ENCODE data around the gene PPY. TPM values are rescaled to one million over a fixed set of nuclear protein-coding genes. Genes with fewer than 3 reads are reported as not detected.

Gene PPY
- total RNA-seq, 1 experiment from 2014 or later: not detected

DNA sequence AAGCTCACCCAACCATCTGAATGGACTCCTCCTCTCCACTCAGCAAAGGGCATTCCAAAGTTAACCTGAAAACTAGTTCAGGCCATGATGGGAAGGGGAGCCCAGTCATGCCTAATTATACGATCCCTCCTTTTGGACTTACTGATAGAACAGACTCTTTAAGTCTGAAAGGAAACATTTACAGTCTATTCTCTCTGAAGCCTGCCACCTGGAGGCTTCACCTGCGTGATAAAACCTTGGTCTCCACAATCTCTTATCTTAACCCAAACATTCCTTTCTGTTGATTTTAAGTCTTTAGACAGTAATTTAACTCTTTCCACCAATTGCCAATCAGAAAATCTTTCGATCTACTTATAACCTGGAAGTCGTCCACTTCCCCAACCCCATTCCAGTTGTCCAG is 25.9 kb downstream of the PPY start:
- H4K91ac ChIP-seq (ENCODE audit: insufficient read length, low read depth, low read length): no peak overlapping the region
- H3K23me2 ChIP-seq (ENCODE audit: insufficient read length, low read depth, low read length, poor library complexity, severe bottlenecking): no peaks in the 10 kb centered on the region
- H4K5ac ChIP-seq (ENCODE audit: insufficient read length, low read depth, low read length): no peak overlapping the region
- Mint-ChIP-seq H3K27ac (no peak overlapping the region), H3K4me1 (peaks cover 19 to 25% of the 10 kb centered on the region in 2 experiments), H3K27me3 (ENCODE audit: low read depth) (peaks cover 36% of the 10 kb centered on the region), H3K4me3 (no peak overlapping the region), H3K9me3 (peaks cover 0 to 5% of the 10 kb centered on the region in 2 experiments; a peak in 4 of 5 replicates), H3K36me3 (ENCODE audit: insufficient read depth in 1 of 3, low read depth in 3 of 3) (no peaks in the 10 kb centered on the region)
- no peaks in the 10 kb centered on the region for H3K79me2 ChIP-seq (ENCODE audit: insufficient read depth, low read length)
- no peak overlapping the region for H2BK15ac ChIP-seq (ENCODE audit: low read depth, low read length)
- TF ChIP-seq CTCF (conservative IDR thresholded peaks at IDR 0.05): peak; percentile 21; the same call in 2 of the 3 replicates
- H3K27me3 ChIP-seq (ENCODE audit: insufficient read depth, low read length): no peaks in the 10 kb centered on the region; the same call in 1 of the 2 replicates
- H4K20me1 ChIP-seq (ENCODE audit: control insufficient read depth, insufficient read depth, insufficient read length): no peaks in the 10 kb centered on the region
- H2BK120ac ChIP-seq (ENCODE audit: low read depth, low read length, poor library complexity, severe bottlenecking): no peak overlapping the region
- H3K4me1 ChIP-seq (ENCODE audit: insufficient read depth, low read length): no peaks in the 10 kb centered on the region
- H3K79me1 ChIP-seq (ENCODE audit: insufficient read depth, low read depth, low read length, poor library complexity, severe bottlenecking): no peaks in the 10 kb centered on the region
- H3K27ac ChIP-seq (ENCODE audit: insufficient read length, low read depth, low read length): no peak overlapping the region
- no peak overlapping the region for H3K9ac ChIP-seq (ENCODE audit: extremely low read depth, insufficient read length, low read length)
- no peak for DNase-seq
- H2BK5ac ChIP-seq (ENCODE audit: insufficient read length, low read length): no peak overlapping the region
- H3K56ac ChIP-seq (ENCODE audit: insufficient read length, low read depth, low read length): no peak overlapping the region
- no CpG with 5 or more reads among the region's 4 CpGs for WGBS (ENCODE audit: extremely low coverage, insufficient read length, low lambda C conversion rate)
- H4K8ac ChIP-seq (replicated peaks; ENCODE audit: insufficient read length, low read depth, low read length): no peak overlapping the region
- H2BK12ac ChIP-seq (ENCODE audit: insufficient read length, low read depth, low read length): no peak overlapping the region
- no peaks in the 10 kb centered on the region for H3K9me3 ChIP-seq (ENCODE audit: control insufficient read depth, low read depth, low read length)
- H2BK20ac ChIP-seq (ENCODE audit: low read depth, low read length, poor library complexity, severe bottlenecking): no peak overlapping the region
- H3K4ac ChIP-seq (ENCODE audit: low read depth, low read length): no peak overlapping the region
- no peak overlapping the region for H2AK5ac ChIP-seq (ENCODE audit: insufficient read length, low read length)
- H2AFZ ChIP-seq (ENCODE audit: low read length): no peak overlapping the region
- H3K23ac ChIP-seq (ENCODE audit: insufficient read length, low read depth, low read length): no peak overlapping the region
- no peak overlapping the region for H3K18ac ChIP-seq (ENCODE audit: insufficient read length, low read depth, low read length)
- H3K4me2 ChIP-seq (ENCODE audit: insufficient read depth, insufficient read length, low read length): no peak overlapping the region
- no peak overlapping the region for H3K14ac ChIP-seq (ENCODE audit: insufficient read depth, low read length)
- H3T11ph ChIP-seq (ENCODE audit: low read length): no peak overlapping the region

All from H9 (cell line).